Brain microvascular endothelial cell (primary cell): ENCODE results near the gene C2CD2.

Experiments used
- DNase-seq: peaks from one replicate; pipeline ENCODE4 v3.0.0-alpha.2; 2020
- H3K27ac ChIP-seq: fragments of 250-450 bp; sonication (Bioruptor Pico); 2 replicates; pipeline ENCODE4 v1.5.1; 2020; ENCODE audit warnings: mild to moderate bottlenecking, moderate library complexity
- H3K27me3 ChIP-seq: fragments of 250-450 bp; sonication (Bioruptor Pico); replicated peaks from 2 replicates; pipeline ENCODE4 v1.5.1; 2020; ENCODE audit warnings: mild to moderate bottlenecking
- H3K36me3 ChIP-seq: fragments of 250-450 bp; sonication (Bioruptor Pico); replicated peaks from 2 replicates; pipeline ENCODE4 v1.5.1; 2020; ENCODE audit warnings: mild to moderate bottlenecking
- H3K4me3 ChIP-seq: 2 replicates; pipeline ENCODE4 v1.5.1; 2011; ENCODE audit warnings: low read depth, mild to moderate bottlenecking, control low read depth, low read length, moderate library complexity
- CTCF ChIP-seq: IDR thresholded peaks from 2 replicates; pipeline ENCODE4 v1.5.1; 2011; ENCODE audit warnings: low read depth, mild to moderate bottlenecking, moderate library complexity, low read length, control low read depth, inconsistent platforms; ENCODE audit errors: missing control alignments
- in situ Hi-C: cut with HindIII; loops from 2 replicates; pipeline ENCODE4 v1.10.0; 2017; ENCODE audit warnings: low sequenced_read_pairs, low pct_ligation_motif_present

The C2CD2 gene

GRCh38 chr21:41850085-41850484 is 103.7 kb downstream of the C2CD2 start:
- no peaks in the 10 kb centered on the region for H3K27me3 ChIP-seq
- no peak for DNase-seq
- no peak overlapping the region for H3K4me3 ChIP-seq
- TF ChIP-seq CTCF, result no peak
- in situ Hi-C loops, result no loop called here
- H3K27ac ChIP-seq, result no peak overlapping the region
- H3K36me3 ChIP-seq, result peaks cover 9% of the 10 kb centered on the region

DNA sequence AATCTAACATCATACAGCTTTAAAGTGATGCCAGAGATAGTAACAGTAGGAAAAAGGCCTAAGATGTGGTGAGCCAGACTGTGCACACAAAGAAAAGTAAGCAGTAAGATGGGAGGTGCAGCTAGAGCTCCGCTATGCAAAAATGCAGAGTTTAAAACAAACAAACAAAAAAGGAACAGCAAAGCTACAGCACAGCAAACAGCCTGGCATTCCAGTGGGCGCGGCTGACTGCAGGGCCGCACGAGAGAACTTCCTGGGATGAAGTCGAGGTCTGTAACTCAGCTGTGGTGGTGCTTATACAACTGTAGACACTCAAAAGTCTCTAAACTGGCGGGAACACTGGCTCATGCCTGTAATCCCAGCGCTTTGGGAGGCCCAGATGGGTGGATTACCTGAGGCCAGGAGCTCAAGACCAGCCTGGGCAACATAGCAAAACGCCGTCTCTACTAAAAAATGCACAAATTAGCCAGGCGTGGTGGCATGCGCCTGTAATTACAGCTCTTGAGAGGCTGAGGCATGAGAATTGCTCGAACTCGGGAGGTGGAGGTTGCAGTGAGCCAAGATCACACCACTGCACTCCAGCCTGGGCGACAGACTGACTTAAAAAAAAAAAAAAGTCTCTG is 104.7 kb downstream of the C2CD2 start:
- in situ Hi-C loops, result no loop called here
- no peak for DNase-seq
- H3K36me3 ChIP-seq, result peaks cover 8% of the 10 kb centered on the region

GRCh38 chr21:41848533-41848932 is 105.3 kb downstream of the C2CD2 start:
- in situ Hi-C loops, result no loop called here
- no peak overlapping the region for H3K27ac ChIP-seq
- no peak for DNase-seq
- no peaks in the 10 kb centered on the region for H3K27me3 ChIP-seq
- no peak for TF ChIP-seq CTCF
- H3K4me3 ChIP-seq, result no peak overlapping the region
- peaks cover 3% of the 10 kb centered on the region for H3K36me3 ChIP-seq

More for the DNA sequence above, 104.7 kb downstream of the C2CD2 start:
- Histone ChIP-seq H3K4me3 (no peak overlapping the region), H3K27me3 (no peaks in the 10 kb centered on the region), H3K27ac (no peak overlapping the region)
- no peak for TF ChIP-seq CTCF

GRCh38 chr21:41847066-41847804 is 106.6 kb downstream of the C2CD2 start:
- TF ChIP-seq CTCF, result peak; percentile 40
- H3K27me3 ChIP-seq, result no peaks in the 10 kb centered on the region

GRCh38 chr21:41846536-41846935 is 107.3 kb downstream of the C2CD2 start:
- in situ Hi-C loops, result no loop called here
- Histone ChIP-seq H3K27ac (no peak overlapping the region), H3K27me3 (no peaks in the 10 kb centered on the region), H3K4me3 (no peak overlapping the region), H3K36me3 (no peaks in the 10 kb centered on the region)
- DNase-seq, result no peak
- no peak for TF ChIP-seq CTCF

More at GRCh38 chr21:41847066-41847804, 106.6 kb downstream of the C2CD2 start:
- in situ Hi-C loops, result no loop called here
- Histone ChIP-seq H3K27ac (no peak overlapping the region), H3K4me3 (no peak overlapping the region), H3K36me3 (peaks cover 2% of the 10 kb centered on the region)
- DNase-seq, result peak; percentile 1
